SH-SY5Y (cell line): Measurements from ENCODE around the gene PIM1.

Experiments used
- GATA2 ChIP-seq: IDR thresholded peaks from 2 replicates; pipeline ENCODE4 v1.6.1; 2011; ENCODE audit warnings: mild to moderate bottlenecking, low read depth, low read length
- GATA3 ChIP-seq: IDR thresholded peaks from 2 replicates; pipeline ENCODE4 v1.6.1; 2011; ENCODE audit warnings: low read depth, mild to moderate bottlenecking, low read length, moderate library complexity

Gene PIM1

DNA sequence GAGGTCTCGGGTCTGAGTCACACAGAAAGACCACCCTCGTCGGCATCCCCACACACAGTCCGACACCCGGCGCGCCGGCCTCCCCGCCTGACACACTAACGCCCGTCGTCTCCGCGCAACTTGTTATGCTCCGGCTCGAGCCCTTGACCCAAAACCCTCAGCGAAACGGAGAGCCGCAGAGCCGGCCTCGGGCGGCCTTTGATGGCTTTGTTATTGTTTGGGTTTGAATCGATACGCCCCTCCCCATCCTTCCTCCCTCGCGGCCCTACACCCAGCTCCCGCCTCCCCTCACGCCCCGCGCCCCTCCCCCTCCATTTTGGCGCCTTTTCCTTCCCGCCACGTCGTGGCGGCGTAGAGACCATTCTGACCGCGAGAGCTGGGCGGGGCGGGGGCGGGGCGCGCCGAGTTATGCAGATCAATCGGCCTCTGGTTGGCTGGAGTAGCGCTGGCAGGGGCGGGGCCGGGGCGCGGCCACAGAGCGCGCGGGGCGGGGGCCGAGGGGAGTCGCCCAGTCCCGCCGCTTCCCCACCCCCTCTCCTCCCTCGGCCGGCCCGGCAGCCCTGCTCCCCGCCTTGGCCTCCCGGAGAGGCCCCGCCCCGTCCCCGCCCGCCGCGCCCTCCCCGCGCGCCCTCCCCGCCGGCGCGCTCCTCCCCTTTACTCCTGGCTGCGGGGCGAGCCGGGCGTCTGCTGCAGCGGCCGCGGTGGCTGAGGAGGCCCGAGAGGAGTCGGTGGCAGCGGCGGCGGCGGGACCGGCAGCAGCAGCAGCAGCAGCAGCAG lies at the start of gene PIM1:
PIM1 (plus strand) TSS at position 657 of the 777 bp plus-strand sequence. CDS start 424 bp downstream, outside the sequence.
- no peak for TF ChIP-seq GATA3
- TF ChIP-seq GATA2, result no peak

DNA sequence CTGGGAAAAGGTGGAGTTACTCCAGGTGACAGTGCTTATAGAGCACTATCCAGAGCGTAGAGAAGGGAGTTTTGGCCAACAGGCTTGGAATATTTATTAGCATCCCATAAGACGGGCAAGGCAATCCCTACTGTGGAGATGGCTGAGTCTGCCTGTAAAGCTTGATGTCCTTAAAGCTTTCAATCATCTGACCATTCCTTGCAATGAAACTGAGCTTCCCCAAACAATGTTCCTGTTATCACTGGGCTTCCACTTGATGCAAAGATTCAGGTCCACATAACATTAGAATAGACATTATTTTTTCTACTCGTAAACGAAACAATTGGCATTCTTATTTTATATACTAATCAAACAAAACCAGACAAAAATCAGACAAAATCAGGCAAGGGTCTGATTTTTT lies 48.4 kb upstream of the PIM1 start:
- TF ChIP-seq GATA2 (no peak), GATA3 (no peak)

DNA sequence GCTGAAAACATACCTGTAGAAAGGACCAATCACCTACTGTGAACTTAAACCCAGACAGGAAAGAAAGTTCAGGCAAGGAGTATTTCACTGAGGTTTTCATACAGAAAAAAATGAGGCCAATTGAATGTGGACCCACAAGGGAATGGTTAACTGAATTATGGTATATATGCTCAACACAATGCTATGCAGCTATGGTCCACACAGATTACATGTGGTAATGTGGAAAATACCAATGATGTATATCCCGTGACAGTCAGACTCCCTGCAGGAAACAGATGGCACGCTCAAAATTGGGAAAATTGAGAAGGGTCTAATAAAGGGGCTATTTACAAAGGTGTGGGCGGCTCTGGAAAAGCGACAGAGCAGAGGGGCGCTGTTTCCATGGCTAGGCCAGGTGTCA lies 47.1 kb upstream of the PIM1 start:
- no peak for TF ChIP-seq GATA3
- no peak for TF ChIP-seq GATA2

- TF ChIP-seq GATA2 (no peak), GATA3 (no peak)
Observed at GRCh38 chr6:37123957-37124729, 45.8 kb upstream of the PIM1 start.

GRCh38 chr6:37125774-37126492 lies 44.0 kb upstream of the PIM1 start:
- TF ChIP-seq GATA3 (no peak), GATA2 (no peak)

- TF ChIP-seq GATA2, result no peak
- no peak for TF ChIP-seq GATA3
Observed at GRCh38 chr6:37126493-37126958, 43.4 kb upstream of the PIM1 start.

GRCh38 chr6:37126961-37127616 lies 42.9 kb upstream of the PIM1 start:
- TF ChIP-seq GATA3, result no peak
- no peak for TF ChIP-seq GATA2

GRCh38 chr6:37127961-37128862 lies 41.7 kb upstream of the PIM1 start:
- TF ChIP-seq GATA3 (no peak), GATA2 (no peak)

DNA sequence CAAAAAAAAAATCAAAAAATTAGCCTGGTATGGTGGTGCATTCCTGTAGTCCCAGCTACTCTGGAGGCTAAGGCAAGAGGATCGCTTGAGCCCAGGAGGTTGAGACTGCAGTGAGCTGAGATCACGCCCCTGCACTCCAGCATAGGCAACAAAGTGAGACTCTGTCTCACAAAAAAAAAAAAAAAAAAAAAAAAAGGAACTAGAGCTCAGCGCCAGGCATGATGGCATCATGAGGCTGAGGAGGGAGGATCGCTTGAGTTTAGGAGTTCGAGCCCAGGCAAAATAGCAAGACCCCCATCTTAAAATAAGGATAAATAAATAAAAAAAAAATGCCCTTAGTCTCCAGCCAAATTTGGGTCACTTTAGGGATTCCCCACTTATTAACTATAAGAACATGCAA lies 40.4 kb upstream of the PIM1 start:
- TF ChIP-seq GATA3 (no peak), GATA2 (no peak)

- TF ChIP-seq GATA3 (no peak), GATA2 (no peak)
Observed at GRCh38 chr6:37130704-37131103, 39.2 kb upstream of the PIM1 start.

GRCh38 chr6:37131104-37131959 lies 38.6 kb upstream of the PIM1 start:
- no peak for TF ChIP-seq GATA2
- TF ChIP-seq GATA3, result no peak

GRCh38 chr6:37131960-37132253 lies 38.0 kb upstream of the PIM1 start:
- TF ChIP-seq GATA2 (no peak), GATA3 (no peak)
